Stimulated activated naive CD4-positive, alpha-beta T cell treated with Interleukin-2 at 50 U/mL for 16 hours (primary cell): ENCODE measurements around the gene PRRX2.
"Not testable (repeated sequence)": the region's sequence is repeated elsewhere in the genome, so short reads cannot be mapped to it uniquely, and the experiment has no call there.

ENCODE experiments used
- DNase-seq: peaks from one replicate; lab custom pipeline; 2025; lab: John Stamatoyannopoulos, UW

Gene PRRX2

DNA sequence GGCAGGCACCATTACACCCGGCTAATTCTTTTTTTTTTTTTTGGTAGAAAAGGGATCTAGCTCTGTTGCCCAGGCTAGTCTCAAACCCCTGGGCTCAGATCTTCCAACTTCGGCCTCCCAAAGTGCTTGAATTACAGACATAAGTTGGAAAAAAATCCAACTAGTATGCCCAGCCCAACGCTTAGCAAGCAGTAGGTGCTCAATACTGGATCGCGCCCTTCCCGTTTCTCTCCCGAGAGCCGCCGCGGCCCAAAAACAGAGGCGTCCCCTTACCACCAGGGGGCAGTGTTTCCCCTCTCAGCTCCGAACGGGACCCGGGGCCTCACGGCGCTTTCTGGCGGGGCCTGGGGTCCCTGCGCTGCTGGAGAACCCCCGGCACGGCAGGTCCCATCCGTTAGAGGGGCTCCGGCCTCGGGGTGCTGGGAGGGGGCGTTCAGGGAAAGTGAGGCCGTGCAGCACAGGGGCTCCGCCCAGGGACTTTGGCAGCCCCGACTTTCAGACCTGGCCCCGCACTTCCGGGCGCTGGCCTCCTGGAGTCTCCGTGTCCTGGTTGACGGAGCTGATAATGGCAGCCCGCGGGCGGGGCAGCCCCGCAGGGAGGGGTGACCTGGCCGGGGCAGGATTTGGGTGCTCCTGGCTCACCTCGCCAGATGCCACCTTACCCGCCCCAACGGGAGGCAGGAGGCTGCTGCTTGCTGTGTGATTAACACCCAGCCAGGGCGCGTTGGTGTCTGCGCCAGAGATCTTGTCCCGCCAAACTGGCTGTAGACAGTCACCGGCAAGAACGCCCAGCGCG lies 72.2 kb downstream of the PRRX2 start:
- peak; percentile 82 for DNase-seq

DNA sequence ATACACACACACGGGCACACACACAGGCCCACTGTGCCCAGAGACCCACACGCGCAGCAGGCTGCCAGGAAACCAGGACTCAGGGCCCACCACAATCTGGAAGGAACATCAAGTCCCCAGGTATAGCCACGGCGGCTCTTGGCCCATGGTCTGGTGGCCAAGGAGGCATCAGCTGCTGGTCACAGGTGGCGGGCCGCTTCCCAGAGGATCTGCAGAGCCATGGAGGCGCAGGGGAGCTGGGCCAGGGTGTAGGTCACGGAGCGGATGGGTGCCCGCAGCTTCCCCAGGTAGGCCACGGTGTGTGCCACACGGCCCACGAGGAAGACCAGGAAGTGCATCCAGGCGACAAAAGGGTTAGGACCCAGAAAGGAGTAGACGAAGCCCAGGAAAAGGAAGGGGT lies 74.0 kb downstream of the PRRX2 start:
- no peak for DNase-seq

DNA sequence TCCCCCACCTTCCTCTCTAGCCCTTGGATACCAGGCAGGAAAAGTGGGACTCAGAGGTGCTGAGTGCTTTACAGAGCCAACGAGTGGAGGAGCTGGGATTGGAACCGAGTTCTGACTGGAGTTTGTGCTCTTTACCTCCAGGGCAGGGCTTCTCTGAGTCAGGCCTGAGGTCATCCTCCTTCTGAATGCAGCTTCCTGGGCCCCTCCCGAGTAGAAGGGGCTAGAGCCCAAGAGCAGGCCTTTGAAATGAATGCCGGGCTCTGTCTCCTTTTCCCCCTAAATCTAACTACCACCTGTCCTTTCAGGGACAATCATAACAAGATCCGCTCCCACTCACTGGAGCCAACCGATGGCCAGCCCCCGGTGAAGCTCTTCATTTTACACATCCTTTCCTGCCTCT lies 74.7 kb downstream of the PRRX2 start:
- no peak for DNase-seq

DNA sequence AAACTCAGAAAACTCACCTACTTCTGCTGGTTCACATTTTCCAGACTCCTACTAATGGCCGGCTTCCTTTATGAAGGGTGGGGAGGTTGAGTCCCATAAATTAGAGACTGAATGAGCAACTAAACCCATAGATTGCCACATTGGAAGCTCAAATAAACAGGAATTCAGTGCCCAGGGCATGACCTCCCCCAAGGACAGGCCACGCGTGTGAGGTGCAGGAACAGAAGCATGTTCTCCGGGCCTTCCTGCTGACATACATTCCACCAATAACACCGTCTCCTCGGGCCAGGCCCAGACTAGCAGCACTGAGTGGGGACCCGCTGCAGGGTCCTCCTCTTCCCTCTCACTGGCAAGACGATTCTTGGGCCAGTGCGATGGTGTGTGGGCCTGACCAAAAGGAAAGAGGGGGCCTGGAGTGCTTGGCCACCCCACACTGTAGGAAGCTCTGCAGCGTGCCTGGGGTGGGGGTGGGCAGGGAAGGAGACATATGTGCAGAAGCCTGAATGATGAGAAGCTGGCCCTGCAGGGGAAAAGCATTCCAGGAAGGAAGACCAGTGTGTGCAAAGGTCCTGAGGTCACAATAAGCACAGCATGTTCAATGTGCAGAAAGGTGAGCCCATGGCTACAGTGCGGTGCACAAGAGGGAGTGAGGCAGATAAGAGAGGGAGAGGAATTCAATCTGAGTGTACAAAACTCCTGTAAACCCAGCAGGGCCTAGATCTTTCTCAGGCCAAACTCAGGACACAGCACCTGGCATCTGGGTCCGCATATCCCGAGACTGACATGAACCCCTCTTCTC lies 75.4 kb downstream of the PRRX2 start:
- DNase-seq: no peak

DNA sequence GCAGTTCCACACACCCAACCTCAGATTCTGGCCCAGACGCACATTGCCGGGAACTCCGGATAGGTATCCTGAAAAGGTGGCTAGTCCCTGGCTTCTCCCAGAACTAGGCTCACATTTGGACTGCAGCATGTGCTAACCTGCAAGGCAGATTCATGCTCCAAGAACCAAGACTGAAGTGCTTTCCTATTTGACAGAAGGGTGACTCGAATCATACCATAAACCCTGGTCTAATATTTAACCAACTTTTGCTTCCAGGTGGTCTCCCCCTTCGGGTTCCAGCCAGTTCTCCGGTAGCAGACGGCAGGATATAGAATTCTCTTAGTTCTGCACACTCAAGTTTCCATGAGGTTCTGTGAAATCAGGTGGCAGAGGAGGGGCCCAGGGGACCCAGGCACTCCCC lies 79.8 kb downstream of the PRRX2 start:
- no peak for DNase-seq

DNA sequence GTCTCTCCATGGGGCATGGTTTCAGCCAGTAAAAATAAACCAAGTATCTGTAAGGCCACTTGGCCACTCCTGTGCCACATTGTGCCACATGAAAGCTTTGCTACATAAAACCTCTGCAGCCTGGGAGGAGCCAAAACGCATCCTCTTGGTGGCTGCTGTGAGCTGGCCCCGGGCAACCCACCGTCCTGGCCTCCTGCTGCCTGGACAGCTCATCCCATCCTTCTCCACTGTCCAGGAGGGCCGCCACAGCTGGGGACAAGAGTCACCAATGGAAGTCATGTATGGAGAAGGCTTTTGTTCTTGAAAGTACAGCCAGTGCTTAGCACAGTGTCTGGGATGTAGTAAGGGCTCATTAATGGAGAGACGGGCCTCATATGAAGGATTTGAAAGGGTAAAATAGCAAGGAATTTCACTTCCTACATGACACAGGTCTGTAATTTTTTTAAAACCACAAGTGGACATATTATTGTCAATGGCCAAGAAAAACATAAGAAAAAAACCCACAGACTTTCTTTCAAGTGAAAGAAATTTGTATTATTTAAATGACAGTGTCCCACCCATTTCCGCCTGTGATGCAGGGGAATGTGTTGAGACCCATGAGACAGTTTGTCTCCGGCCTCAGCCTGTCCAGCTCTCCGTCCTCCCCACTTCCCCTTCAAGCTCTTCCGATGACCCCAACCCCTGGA lies 80.8 kb downstream of the PRRX2 start:
- DNase-seq: no peak

DNA sequence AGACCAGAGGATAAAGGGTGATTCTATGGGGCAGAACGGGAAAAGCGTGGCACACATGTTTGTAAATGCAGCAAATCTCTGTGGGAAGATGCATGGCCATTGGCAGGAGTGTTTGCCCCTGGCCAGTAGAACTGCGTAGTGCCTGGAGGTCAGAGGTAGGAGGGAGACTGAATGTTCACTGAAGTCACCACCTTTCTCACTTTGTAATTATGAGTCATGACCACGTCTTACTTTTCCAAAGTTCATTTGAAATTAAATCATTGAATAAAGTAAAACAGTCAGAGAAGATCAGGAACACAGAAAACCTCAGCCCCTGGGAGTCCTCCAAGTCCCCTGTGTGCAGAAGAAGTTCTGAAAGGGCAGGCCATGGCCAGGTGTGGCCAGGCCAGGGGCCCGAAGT lies 82.8 kb downstream of the PRRX2 start:
- no peak for DNase-seq

DNA sequence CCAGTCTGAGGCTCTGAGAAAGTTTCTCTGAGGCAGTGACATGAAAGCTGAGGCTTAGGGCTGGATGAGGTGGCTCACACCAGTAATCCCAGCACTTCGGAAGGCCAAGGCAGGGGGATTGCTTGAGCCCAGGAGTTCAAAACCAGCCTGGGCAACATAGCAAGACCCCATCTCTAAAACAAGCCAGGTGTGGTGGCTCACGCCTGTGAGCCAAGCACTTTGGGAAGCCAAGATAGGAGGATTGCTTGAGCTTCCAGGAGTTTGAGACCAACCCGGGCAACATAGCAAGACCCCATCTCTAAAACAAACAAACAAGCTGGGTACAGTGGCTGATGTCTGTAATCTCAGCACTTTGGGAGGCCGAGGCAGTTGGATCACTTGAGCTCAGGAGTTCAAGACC lies 83.6 kb downstream of the PRRX2 start:
- DNase-seq: not testable (repeated sequence)

DNA sequence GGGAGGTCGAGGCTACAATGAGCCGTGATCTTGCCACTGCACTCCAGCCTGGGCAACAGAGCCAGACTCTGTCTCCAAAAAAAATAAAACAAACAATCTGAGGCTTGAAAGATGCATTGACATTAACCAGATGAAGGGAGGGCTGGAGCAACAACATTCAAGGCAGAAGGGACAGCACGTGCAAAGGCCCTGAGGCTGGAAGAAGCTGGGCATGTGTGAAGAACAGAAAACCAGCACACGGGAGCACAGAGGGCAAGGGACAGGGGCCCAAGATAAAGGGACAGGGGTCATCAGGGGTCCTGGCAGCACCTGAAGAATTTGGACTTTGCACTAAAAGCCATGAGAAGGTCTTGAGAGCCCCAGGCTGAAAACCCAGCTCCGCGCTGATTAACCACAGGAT lies 84.1 kb downstream of the PRRX2 start:
- no peak for DNase-seq

DNA sequence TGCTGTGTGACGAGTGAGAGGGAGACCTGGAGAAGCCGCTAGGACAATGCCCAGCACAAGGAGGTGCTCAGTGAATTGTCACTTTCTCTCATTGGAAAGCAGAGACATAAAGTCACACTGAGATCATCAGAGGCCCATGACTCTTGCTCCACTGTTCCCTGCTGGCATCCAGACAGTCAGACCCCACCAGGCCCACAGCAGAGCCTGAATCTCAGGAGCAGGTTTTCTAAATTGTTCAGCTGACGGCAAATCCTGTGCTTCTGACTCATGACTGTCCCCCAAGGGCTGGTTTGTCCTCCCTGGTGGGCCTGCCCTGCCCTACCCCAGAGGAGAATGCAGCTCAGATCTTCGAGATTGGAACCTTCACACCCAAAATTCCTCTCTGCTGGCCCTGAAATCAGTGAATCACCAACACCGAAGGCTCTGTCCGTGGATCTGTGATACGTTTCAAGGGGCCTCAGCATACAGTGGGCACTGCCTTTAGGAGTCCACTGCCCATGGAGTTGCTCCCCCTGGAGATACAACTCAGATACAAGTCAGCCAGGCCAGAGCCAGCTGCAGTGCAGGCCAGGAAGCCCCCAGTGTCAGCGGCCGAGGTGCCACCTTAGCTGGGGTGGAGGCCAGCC lies 84.7 kb downstream of the PRRX2 start:
- DNase-seq: no peak

DNA sequence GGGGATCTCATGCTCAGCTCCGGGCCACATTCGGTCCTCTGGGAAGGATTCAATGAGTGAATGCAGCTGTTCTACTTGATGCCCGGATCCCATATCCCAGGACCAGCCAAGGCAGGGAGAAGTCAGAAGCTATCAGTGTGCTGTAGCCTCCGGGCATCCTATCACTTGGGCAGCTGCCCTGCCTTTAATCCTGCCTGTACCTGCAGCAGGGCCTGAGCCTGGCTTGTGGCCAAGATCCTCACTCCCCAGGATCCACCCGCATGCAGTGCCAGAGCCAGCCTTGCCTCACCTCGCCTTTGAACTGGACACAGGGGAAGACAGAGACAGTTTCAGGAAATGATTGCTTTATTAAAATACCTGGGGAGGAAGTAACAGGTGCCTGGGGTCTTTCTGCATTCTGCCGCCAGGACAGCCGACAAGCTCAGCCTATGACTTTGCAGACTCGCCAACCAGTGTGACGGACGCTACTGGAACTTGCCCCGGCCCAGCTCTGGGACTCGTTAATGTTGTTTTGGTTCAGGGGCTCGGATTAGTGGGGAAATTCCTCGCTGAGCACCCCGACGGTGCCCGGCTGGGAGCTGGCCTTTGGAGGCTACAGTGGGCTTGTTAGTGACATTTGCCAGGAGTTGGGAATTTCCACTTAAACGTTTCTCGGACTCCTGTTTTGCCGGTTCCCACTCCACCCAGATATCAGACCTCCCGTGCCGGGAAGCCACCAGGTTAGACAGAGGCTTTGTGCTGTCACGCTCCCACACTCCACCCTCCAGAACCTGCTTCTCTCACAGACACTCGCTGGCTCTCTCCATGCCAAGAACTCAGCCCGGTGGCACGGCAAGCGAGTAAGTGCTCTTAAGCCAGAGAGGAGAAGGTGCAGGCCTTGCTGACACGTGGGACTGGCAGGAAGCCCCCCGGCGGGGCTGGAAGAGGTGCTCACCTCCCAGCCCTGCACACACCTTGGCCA lies 86.7 kb downstream of the PRRX2 start:
- DNase-seq: no peak

DNA sequence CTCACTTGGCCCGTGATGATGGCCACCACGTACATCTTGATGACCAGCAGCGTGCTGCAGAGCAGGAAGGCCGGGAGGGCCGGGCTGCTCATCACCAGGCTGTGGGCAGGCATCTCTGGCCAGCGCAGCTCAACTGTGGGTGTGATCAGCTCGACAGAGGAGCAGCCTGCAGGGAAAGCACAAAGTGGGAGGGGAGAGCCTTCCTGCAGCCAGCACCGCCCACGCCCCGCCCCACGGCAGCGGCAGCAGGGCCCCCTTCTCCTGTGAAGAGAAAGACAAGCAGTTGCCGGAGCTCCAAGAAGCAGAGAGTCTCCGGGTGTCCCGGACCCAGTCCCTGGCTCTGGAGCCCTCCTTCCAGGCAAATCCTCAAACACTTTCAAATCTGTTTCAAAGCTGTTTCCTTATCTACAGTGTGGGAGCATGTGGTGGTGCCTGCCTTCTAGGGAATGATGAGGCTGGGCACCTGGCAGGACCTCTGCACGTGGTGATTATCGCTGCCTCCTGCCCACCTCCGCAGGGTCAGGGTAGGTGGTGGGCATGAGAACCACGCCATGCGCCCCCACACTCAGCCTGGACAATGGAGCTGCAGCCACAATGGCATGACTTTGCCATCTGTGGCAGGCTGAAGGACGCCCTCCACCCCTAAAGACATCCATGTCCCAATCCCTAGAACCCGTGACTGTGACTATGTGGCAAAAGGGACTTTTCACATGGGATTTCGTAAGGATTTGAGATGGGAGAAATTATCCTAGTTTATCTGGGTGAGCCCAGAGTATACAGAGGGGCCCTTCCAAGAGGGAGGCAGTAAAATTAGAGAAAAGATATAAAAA lies 87.7 kb downstream of the PRRX2 start, which contains the start of gene PTGES:
Gene PTGES (minus strand): TSS at position 143 of the 830 bp plus-strand sequence. CDS start 30 bp downstream, at position 113.
- no peak for DNase-seq

DNA sequence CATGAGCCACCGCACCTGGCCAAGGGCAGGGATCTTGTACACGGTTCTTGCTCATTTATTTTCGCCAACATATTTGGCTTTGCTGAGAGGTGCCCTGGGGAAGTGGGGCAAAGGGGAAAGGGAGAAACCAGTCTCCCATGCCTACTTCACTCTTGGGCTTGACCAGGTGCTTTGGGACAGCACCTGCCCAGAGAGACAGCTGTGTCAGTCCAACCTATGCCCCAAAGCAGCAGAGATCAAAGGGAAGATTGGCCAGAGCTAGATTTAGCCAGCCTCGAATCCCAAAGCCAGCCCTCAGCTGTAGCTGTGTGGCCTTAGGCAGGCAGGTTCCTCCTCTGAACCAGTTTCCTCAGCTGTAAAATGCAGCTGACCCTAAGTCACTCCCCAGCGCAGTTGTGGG lies 89.7 kb downstream of the PRRX2 start:
- DNase-seq: no peak

DNA sequence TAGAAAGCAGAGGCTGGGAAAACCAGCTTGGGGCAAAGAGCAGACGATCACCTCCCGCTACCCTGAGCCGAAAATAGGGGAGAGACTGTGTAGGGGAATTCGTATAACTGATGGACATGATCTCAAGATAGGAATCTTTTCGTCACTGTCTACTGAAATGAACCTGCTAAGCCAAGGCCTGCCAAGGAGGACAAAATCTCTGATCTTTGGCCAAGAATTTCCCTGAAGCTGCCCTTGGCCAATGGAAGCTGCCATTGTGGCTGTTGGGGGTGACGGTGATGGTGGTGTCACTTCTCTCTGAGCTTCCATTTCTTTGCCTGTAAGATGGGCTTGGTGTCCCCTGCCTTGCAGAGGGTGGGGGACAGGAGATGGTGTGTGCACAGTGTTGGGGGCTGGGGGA lies 90.7 kb downstream of the PRRX2 start:
- DNase-seq: no peak

DNA sequence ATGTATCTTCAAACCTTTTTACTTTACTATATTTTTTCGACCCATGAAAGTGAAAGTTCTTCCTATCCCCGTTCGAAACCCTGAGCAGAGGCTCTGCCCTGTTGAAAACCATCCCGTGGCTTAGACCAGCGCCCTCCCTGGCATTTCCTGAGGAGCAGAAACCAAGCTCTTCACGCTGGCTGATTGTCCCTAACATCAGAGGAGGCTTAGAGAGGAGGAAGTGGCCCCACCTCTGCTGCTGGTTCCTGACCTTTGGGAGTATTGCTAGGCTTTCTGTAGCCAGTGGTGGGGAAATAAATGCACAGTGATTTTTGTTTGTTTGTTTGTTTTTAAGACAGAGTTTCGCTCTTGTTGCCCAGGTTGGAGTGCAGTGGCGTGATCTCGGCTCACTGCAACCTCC lies 91.6 kb downstream of the PRRX2 start:
- no peak for DNase-seq

DNA sequence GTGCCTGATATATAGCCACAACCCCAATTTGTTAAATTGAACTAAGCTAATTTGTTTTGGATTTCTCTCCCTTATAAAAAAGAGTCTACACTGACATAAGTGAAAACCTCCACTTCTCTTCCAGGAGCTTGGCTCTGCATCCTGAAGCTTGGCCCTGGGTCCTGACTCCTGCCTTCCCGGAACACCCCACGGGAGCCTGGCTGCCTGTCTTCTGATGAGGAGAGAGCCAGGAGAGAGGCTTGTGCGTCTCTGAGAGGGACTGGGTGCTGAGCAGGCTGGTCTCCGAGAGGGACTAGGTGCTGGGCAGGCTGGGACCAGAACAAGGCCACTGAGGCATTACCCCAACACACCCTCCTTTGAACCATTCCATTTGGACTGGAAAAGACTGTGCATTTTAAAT lies 93.9 kb downstream of the PRRX2 start:
- DNase-seq: no peak

DNA sequence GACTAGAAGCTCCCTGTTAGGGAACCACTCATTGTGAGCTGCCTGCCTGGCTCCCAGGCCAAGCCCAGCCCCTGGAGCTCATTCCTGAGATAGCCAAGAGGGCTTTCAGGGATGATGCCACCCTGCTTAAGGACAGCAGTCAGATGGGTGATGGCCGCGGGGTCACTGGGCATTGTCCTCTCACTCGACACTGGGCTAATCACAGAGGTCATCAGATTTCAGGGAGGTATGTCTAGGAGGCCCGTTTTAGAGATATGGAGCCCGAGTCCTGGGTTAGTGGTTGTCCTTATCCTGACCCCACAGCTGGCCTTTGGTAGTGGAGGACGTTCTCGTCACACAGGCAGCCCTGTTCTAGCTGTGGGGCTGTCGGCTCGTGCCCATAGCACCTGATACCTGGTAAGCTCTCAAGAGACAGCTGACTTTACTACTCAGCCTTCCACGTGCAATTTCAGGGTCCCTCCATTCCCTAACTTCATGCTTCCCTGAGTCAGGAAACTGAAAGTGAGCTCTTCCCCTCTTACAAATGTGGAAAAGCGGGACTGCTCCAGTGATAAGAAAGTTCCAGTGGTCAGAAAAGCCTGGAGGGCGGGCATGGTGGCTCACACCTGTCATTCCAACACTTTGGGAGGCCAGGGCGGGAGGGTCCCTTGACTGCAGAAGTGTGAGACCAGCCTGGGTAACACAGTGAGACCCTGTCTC lies 94.5 kb downstream of the PRRX2 start:
- DNase-seq: no peak

DNA sequence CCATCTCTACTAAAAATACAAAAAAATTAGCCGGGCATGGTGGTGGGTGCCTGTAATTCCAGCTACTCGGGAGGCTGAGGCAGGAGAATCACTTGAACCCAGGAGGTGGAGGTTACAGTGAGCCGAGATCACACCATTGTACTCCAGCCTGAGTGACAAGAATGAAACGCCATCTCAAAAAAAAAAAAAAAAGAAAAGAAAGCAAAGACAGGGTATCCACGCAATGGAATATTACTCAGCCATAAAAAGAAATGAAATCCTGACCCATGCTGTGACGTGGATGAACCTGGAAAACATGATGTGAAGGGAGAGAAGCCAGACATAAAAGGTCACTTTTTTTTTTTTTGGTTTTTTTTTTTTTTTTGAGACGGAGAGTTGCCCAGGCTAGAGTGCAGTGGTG lies 95.3 kb downstream of the PRRX2 start:
- DNase-seq: not testable (repeated sequence)

DNA sequence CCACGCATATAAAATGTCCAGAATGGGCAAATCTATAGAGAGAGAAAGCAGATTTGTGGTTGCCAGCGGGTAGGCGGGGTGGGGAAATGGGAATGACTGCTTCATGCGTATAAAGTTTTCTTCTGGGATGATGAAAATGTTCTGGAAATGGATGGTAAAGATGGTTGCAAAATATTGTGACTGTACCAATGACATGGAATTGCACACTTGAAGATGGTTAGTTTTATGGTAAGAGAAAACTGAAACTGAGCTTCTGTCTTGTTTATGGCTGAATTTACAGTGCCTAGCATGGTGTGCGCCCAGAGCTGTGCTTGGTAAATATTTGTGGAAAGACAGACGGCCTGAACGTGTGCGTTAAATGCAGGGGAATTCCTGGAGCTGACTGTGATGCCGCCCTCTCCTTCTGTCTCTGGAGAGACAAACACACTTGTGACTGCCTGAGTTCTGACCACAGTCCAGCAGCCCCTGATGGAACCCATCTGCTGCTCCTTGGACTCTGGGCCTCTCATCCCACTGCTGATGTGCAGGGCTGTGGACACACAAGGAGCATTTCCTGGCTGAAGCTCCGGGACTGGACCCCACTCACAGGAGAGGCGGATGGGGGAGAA lies 96.0 kb downstream of the PRRX2 start:
- no peak for DNase-seq
